Activated CD8-positive, alpha-beta memory T cell treated with anti-CD3 and anti-CD28 coated beads for 48 hours (primary cell): ENCODE measurements around the gene SPINK13.
"Not testable (repeated sequence)": the region's sequence is repeated elsewhere in the genome, so short reads cannot be mapped to it uniquely, and the experiment has no call there.

Source experiments
- DNase-seq, 3 experiments: peaks; one replicate each; pipeline ENCODE4 v3.0.0-alpha.2; 2020; ENCODE audit warnings: low read depth in 2 of 3, low spot score in 2 of 3

Gene SPINK13, protein sequence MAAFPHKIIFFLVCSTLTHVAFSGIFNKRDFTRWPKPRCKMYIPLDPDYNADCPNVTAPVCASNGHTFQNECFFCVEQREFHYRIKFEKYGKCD

DNA sequence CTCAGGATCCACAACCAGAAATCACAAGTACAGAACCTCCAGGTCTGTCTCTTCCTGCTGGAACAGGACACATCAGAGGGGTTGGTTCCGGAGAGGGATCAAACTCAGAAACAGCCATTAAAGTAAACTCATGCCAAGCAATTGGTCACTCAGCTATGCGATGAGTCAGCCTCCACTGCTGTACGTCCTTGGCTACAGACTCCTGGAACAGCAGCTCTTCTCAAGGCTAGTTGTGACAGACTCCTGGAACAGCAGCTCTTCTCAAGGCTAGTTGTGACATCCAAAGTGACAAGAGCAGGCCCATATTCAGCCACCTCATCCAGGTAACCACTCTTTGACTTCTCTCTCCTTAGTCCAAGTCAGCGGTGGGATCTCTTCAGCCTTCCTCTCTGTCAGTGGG is at the start of gene SPINK13:
Gene SPINK13 (plus strand): TSS at position 229 of the 400 bp plus-strand sequence. CDS start 1,279 bp downstream, outside the sequence.
- DNase-seq, result no peak

DNA sequence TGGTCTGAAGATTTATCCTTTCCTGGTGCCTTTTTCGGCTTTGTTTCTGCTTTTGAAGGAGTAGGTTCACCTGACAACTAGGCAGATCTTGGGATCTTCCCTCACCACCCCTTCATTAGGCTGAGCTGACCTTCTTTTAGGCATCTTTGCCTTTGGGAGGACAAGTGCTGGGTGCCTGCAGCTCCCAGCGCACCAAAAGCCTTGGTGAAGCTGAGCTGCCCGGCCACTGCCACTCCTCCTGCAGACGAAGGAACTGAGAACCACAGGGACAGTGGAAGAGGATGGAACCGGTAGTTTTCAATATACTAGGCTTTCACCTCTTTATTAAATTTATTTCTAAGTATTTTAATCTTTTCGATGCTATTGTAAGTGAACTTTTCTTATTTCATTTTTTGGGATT is 47.1 kb upstream of the SPINK13 start:
- DNase-seq, result no peak

DNA sequence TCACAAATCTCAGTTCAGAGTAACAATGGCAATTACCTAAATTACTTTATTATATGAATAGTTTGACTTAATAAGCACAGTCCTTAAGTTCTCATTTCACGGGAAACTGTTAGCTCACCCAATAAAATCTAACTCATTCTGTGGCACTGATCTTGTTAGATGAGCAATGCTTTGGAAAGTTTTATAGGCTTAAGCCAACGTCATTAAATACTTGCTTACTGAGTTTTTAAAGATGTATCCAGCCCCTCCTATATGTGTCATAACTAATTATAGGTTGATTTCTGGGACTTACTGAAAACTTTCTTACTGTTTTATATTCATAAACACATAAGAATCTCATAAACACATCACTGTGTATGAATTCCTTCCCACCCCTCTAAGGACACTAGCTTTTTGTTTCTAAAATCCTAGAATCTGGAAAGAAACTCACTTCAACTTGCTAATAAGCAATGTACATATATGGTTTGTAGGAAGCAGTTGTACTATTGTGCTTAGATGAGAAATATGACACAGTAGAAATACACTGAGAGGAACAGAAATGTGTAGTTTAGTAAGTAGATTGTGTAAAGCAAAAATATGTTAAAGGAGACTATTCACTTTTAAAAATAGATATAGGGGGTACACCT is 44.4 kb upstream of the SPINK13 start:
- DNase-seq, result no peak

DNA sequence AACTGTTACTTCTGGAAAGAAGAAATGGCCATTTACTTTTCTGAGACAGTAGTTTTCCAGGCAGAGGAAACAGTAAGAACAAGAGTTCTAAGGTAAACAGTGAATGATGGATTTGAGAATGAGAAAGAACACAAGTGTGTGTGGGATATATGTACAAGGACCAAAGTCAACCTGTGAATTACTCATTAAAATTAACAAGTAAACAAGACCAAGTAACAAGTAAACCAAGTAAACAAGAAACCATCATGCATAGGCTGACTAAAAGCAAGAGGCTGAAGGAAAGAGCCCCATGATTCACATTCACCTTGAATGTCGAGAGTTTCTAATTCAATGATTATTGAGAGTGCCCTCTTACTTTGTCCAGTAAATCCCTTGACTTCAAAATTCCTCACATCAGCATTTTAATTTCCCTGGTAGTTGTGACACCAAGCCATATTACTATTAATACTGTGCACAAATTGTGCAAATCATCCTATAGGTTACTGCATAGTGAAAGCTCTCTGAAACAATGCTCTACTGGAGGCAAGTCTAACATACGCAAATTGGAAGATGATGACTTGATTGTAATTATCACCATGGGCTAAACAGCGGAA is 40.1 kb upstream of the SPINK13 start:
- DNase-seq, result no peak

DNA sequence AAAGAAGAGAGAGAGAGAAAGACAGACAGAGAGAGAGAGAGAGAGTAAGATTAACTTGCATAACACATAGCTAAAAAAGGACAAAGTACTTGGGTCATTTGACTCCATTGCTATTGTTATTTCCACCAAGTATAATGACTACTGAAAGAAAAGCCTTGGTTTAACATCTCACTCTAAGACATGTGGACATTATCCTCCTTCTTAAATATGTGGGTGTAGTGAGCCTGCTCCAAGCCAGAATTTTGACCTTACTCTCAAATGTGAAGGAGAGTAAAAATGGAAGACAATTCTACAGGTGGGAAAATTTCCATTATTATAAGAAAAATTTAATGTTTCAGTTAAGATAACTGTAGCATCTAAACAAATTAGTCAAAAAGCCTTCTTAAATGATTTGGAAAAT is 38.8 kb upstream of the SPINK13 start:
- DNase-seq, result no peak

DNA sequence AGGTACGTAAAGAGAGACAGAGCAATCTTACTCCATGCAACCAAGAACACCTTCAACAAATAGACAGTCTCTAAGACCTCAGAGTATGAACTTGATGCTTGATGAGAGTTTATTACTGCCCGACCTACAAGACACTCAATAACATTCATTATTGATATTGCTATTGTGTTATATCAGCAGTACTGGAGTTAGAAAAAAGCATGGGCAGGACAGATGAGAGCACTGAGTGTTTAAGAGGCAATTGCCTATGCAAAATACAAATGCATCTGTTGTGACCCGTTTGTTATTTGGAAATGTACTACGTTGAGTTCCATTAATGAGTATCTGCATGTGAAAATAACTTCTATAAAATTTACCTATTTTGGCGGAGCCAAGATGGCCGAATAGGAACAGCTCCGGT is 38.4 kb upstream of the SPINK13 start:
- DNase-seq, result no peak

DNA sequence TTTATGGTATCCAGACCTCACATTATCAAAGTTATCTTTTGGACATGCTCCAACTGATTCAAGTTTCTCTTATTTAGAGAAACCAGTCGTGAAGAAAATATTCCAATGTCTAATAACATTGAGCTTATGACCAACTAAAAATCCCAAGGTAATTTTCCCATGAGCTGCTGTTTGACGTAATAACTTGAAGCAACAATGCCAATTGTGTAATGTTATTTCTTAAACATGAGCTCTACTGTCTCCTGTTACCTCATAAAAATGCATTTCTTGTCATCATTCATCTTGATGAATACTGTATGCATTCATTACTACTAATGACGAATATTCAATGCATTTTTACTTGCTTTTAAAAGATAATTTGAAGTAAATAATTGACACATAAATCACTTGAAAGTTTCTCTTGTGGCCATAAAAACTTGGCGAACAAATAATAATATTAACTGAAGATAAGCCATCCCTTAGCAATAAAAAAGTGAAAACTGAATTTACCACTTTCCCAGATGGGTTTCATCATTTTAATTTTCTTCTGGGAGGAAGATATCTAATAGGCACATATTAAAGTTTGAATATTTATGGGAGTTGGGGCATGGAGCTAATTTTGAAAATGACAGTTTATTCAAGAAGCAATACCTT is 30.7 kb upstream of the SPINK13 start:
- no peak for DNase-seq

DNA sequence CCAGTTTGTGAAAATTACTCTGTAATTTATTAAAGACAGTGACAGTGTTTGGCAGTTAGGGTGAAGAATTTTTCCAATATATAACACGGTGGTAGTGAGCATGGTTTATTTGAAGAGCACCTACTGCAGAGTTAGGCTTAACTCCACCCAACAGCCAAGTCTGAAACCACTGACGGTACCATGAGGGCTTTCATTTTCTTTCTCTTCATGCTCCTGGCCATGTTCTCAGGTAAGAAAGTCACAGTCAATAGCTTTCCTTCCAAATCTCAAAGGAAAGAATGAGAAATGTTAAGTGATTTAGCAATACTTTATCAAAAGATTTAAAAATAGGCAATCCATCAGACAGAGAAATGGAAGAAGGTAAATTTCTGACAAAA is 30.2 kb upstream of the SPINK13 start, which contains the start of gene MARCOL:
Gene MARCOL (plus strand): TSS at position 108 of the 377 bp plus-strand sequence. CDS start 73 bp downstream, at position 181.
- no peak for DNase-seq

DNA sequence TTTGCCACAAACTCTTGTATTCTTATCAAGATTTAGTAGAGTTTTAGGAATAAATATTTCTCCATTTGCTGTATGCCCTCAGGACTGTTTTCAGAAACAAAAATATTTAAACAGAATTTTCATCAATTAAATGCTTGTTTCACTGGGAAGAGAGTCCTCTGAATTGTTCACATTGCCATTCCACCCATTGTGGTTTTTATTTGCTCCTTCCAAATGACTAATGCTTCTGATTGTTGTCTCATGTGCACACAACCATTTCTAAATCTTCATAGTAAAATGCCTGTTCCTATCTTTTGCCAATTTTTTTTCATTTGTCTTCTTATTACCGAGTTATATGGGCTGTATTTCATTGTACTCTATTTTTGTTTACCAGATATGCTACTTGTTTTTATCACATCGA is 19.7 kb upstream of the SPINK13 start:
- DNase-seq, result no peak

DNA sequence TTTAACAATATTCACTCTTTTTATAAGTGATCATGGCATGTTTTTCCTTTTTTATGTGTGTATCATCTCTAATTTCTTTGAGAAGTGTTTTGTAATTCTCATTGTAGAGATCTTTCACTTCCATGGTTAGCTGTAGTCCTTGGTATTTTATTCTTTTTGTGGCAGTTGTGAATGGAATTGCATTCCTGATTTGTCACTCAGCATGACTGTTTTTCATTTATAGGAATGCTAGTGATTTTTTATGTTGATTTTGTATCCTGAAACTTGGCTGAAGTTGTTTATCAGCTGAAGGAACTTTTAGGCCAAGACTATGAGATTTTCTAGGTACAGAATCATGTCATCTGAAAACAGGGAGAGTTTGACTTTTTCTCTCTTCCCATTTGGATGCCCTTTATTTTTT is 13.1 kb upstream of the SPINK13 start:
- DNase-seq, result no peak

DNA sequence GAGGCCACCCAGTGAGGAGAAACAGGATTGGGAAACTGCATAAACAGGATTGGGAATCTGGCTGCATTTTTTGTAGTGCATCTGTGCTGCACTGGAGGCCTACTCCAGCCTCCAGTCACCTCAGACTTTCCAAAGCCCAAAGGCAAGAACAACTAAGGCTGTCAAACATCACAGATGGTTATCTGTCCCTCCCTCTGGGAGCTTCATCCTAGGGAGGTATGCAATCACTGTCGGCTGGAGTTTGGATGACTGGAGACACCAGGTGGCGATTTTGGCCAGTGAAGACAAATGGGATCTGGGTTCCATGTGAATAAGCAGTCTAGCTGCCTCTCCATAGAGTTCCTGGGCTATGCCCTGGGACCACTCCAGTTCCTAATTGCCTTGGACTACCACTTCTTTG is 9.3 kb upstream of the SPINK13 start:
- DNase-seq, result no peak

DNA sequence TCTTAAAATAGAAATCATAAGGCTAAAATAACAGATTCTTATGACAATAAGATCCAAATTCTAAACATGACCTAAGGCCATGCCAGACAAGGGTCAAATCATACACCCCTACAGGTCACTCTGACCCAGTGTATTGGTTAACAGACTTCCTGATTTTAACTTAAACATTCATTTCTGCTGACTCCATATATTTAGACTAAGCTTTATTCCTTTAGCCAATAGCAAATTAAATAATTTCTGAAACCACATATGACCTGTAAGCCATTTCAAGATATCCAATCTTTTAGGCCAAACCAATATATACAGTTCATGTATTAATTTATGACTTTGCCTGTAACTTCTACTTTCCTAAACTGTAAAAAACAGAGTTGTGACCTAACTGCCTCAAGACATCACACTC is 7.4 kb upstream of the SPINK13 start:
- no peak for DNase-seq

DNA sequence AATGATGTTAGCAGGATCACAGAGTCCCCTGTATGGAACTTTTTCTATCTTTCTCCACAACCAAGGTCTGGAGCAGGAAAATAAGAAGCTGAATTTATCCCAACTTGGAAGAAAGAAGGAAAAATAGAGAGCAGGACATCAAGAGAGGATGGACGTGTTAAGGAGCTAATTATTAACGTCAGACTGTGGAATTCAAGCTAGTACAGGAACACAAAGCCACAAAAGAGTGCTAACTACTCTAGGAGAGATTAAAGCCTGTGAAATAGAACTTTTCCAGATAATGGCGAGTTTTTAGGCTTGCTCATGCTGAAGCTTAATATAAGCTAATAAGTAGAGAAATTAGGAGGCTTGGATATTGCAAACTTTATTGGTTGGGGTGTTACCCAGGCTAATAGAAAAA is 632 bp upstream of the SPINK13 start:
- DNase-seq, result no peak

DNA sequence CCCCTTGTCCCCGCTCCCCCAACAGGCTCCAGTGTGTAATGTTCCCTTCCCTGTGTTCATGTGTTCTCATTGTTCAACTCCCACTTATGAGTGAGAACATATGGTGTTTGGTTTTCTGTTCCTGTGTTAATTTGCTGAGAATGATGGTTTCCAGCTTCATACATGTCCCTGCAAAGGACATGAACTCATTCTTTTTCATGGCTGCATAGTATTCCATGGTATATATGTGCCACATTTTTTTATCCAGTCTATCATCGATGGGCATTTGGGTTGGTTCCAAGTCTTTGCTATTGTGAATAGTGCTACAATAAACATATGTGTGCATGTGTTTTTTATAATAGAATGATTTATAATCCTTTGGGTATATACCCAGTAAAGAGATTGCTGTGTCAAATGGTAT is 6.5 kb downstream of the SPINK13 start:
- not testable (repeated sequence) for DNase-seq

DNA sequence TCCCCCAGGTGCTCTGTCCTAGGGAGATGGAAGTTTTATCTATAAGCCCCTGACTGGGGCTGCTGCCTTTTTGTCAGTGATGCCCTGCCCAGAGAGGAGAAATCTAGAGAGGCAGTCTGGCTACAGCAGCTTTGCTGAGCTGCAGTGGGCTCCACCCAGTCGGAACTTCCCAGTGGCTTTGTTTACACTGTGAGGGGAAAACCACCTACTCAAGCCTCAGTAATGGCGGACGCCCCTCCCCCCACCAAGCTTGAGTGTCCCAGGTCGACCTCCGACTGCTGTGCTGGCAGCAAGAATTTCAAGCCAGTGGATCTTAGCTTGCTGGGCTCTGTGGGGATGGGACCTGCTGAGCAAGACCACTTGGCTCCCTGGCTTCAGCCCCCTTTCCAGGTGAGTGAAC is 12.3 kb downstream of the SPINK13 start:
- not testable (repeated sequence) for DNase-seq

DNA sequence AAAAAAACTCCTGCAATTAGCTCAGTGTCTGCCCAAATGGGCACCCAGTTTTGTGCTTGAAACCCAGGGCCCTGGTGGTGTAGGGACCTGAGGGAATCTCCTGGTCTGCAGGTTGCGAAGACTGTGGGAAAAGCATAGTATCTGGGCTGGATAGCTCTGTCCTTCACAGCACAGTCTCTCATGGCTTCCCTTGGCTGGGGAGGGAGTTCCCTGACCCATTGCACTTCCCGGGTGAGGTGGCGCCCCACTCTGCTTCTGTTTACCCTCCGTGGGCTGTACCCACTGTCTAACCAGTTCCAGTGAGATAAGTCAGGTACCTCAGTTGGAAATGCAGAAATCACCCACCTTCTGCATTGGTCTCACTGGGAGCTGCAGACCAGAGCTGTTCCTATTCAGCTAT is 12.7 kb downstream of the SPINK13 start:
- DNase-seq, result not testable (repeated sequence)

DNA sequence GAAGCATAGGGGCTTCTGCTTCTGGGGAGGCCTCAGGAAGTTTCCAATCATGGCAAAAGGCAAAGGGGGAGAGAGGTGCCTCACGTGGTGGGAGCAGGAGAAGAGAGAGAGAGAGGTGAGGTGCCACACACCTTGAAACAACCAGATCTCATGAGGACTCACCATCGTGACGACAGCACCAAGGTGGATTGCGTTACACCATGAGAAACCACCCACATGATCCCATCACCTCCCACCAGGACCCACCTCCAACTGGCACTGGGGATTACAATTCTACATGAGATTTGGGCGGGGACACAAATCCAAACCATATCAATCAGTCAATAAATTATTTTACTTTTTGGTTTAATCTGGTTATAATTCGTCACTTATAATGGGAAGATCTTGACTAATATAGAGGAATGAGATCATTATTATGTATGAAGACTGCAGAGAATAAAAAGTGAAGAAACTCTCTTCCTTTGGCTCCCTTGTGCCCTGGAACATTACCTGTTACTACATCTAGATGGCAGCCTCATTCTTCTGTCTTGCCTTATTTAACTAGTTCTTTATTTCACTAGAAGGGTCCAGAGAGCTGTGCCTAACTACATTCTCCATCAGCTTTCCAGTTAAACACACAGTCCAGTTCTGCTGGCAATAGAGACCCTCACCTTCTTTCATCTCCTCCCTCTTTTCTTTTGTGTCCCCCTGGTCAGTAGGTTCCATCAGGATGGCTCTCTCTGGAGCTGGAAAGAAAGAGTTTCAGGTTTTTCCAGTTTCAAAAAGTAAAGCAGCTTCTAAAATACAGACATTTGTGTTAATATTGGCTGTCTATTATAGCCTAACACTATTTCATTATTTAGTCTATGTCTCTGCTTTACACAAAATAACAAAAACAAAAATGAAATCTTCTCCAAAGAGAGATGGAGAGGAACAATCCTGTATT is 21.9 kb downstream of the SPINK13 start:
- DNase-seq, result no peak

DNA sequence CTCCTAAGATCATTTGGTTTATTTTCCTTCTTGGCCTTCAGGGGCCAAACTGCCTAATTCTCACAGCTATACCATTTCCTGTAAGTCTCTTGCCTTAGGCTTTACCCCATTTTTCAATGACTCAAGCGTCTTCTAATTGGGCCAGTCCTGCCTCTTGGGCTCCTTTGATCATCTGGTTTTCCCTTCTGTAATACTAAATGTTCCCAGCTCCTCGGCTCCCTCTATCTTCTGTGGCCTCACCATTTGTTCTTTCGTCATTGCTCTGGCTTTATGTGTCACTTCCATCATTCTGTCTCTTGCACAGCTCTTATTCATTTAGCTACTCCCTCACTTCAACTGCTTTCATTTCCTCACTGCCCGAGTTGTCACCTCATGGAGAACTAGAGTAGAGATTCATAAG is 29.1 kb downstream of the SPINK13 start:
- DNase-seq, result no peak

DNA sequence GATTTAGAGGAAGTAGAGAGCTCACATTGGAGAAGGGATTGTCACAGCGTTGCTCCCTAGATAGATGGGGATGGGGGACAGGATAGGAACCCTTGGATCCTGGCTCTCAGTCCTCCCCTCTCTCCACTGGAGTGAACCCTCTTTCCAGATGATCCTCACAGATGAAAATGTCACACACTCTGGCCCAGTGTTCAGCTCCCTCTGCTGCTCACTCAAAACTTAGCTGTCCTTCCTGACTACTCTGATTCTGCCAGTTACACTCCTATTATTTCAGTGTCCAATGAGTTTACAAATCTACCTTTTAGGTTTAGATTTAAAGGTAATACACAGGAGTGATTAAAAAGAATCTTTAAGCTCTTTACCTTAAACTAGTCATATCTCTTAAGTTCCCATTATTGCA is 37.9 kb downstream of the SPINK13 start:
- no peak for DNase-seq

DNA sequence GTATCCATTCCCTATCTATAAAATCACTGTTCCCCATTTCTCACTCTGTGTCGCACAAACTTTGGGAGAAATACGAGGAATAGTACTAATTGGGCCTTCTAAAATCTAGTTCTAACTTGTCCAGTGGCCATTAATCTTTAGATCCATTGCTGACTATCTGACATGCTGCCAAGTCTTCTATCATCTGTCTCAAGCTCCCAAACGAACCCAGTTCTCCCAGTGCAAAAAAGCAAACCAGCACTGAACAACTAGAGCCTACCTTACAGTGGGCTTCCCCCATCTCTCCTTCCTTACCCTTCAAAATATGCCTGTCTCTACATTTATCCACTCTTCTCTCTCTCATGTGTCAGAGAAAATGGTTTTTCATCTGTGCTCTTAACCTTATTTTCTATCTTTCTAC is 40.4 kb downstream of the SPINK13 start:
- no peak for DNase-seq

DNA sequence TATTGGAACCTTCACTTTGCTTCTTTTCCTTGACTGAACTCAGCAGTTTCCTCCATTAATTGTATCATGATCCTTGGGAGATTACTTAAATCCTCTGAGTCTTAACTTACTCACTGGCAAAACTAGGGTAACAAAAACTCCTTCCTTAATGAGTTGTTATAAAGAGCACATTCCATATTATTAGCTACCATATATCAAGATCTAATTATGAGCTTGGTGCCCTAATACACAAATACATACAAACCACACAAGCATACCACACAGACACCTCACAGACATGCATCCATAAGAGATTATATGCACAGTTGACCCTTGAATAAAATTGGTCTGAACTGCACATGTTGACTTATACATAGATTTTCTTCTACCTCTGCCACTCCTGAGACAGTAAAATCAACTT is 41.2 kb downstream of the SPINK13 start:
- no peak for DNase-seq
